HCT116 (cell line): Measurements from ENCODE around the gene BSG. TPM values are rescaled to one million over a fixed set of nuclear protein-coding genes. Genes with fewer than 3 reads are reported as not detected.

Experiments
- ATAC-seq: fragments of 200-7000 bp; cut with Tn5 transposase; 2 replicates; pipeline ENCODE4 v1.9.1; 2020; ENCODE audit warnings: mild to moderate bottlenecking, moderate library complexity
- BruUV-seq: library from RNA; stranded (reverse); fragments of 400-500 nt; replicated peaks from 2 replicates; lab custom pipeline; 2021; lab: Mats Ljungman, UMichigan
- CTCF ChIA-PET: fragments of 300-600 bp; sonication (Branson Sonifier 250); formaldehyde crosslinking; loops from one replicate; lab custom pipeline; 2021; ENCODE audit warnings: antibody characterized with exemption; lab: Charles Lee
- POLR2A ChIA-PET: fragments of 300-600, 350-600 bp; sonication (Branson Sonifier 250); formaldehyde crosslinking; loops from one replicate; lab custom pipeline; 2021; ENCODE audit warnings: antibody characterized with exemption; lab: Charles Lee
- RAD21 ChIA-PET, 2 experiments: fragments of 300-600 bp; sonication (Branson Sonifier 250); formaldehyde crosslinking; loops; one replicate each; lab custom pipeline; 2023; ENCODE audit warnings: low total read pairs in 2 of 2; ENCODE audit not compliant: uncharacterized antibody in 2 of 2, unreplicated experiment in 2 of 2, low non-redundant PET in 1 of 2; lab: Charles Lee
- DNase-seq: peaks from one replicate; pipeline ENCODE4 v3.0.0-alpha.2; 2010; ENCODE audit warnings: low read depth, low spot score
- H2AFZ ChIP-seq: fragments of 200-600 bp; shearing (Covaris generic), sonication (generic); 2 replicates; pipeline ENCODE4 v1.6.1; 2017; ENCODE audit warnings: low read depth, mixed run types, mixed read lengths, antibody characterized with exemption, low read length; ENCODE audit not compliant: poor library complexity, severe bottlenecking
- H3K27ac ChIP-seq: 2 replicates; pipeline ENCODE4 v1.5.1; 2012; ENCODE audit warnings: low read depth, low read length
- H3K27me3 ChIP-seq: fragments of 200-600 bp; sonication (generic); 2 replicates; pipeline ENCODE4 v1.6.1; 2016; ENCODE audit warnings: mixed run types, low read length, mixed read lengths; ENCODE audit not compliant: insufficient read depth
- H3K36me3 ChIP-seq, 2 experiments: fragments of 200-500 bp in 1 of 2; fragments of 200-600 bp in 1 of 2; sonication (Bioruptor generic) in 1 of 2; sonication (generic) in 1 of 2; 2 replicates each; pipeline versions ENCODE4 v1.5.1 to v1.6.1; 2014 to 2016; ENCODE audit warnings: low read length in 2 of 2, inconsistent platforms in 1 of 2, mixed read lengths in 1 of 2, mixed run types in 1 of 2; ENCODE audit not compliant: insufficient read depth in 2 of 2, control insufficient read depth in 1 of 2
- H3K4me1 ChIP-seq, 2 experiments: fragments of 200-600 bp in 1 of 2; sonication (generic) in 1 of 2; 2 replicates each; pipeline versions ENCODE4 v1.5.1 to v1.6.1; 2012 to 2017; ENCODE audit warnings: low read length in 2 of 2, inconsistent platforms in 1 of 2, mild to moderate bottlenecking in 1 of 2, mixed read lengths in 1 of 2, mixed run types in 1 of 2, moderate library complexity in 1 of 2; ENCODE audit not compliant: insufficient read depth in 2 of 2, control insufficient read depth in 1 of 2
- H3K4me2 ChIP-seq: fragments of 200-600 bp; sonication (generic); 2 replicates; pipeline ENCODE4 v1.6.1; 2017; ENCODE audit warnings: mixed run types, low read length, mixed read lengths
- H3K4me3 ChIP-seq, 2 experiments: fragments of 200-600 bp in 1 of 2; sonication (generic) in 1 of 2; replicated peaks in 1 of 2; 2 replicates each; pipeline ENCODE4 v1.5.1; 2011 to 2016; ENCODE audit warnings: low read length in 2 of 2, control low read depth in 1 of 2, low read depth in 1 of 2, mild to moderate bottlenecking in 1 of 2, mixed read lengths in 1 of 2, mixed run types in 1 of 2
- H3K79me2 ChIP-seq: fragments of 200-600 bp; sonication (generic); 2 replicates; pipeline ENCODE4 v1.6.1; 2017; ENCODE audit warnings: mild to moderate bottlenecking, mixed run types, low read length, moderate library complexity, mixed read lengths; ENCODE audit not compliant: insufficient read depth
- H3K9ac ChIP-seq: fragments of 200-600 bp; sonication (generic); 2 replicates; pipeline ENCODE4 v1.6.1; 2016; ENCODE audit warnings: low read length, mixed read lengths
- H3K9me2 ChIP-seq: fragments of 200-600 bp; sonication (generic), shearing (Covaris generic); 2 replicates; pipeline ENCODE4 v1.6.1; 2017; ENCODE audit warnings: mixed run types, mild to moderate bottlenecking, moderate library complexity; ENCODE audit not compliant: insufficient read depth
- H3K9me3 ChIP-seq, 2 experiments: fragments of 200-500 bp in 1 of 2; fragments of 200-600 bp in 1 of 2; sonication (Bioruptor generic) in 1 of 2; sonication (generic) in 1 of 2; 2 replicates each; pipeline ENCODE4 v1.6.1; 2014 to 2017; ENCODE audit warnings: low read length in 2 of 2, mixed read lengths in 2 of 2, inconsistent platforms in 1 of 2, low read depth in 1 of 2, mild to moderate bottlenecking in 1 of 2, mixed run types in 1 of 2, moderate library complexity in 1 of 2; ENCODE audit not compliant: control insufficient read depth in 1 of 2, insufficient read depth in 1 of 2
- H4K20me1 ChIP-seq: fragments of 200-600 bp; sonication (generic), shearing (Covaris generic); 2 replicates; pipeline ENCODE4 v1.6.1; 2017; ENCODE audit warnings: mixed run types, mild to moderate bottlenecking, moderate library complexity; ENCODE audit not compliant: insufficient read depth
- CBX3 ChIP-seq: IDR thresholded peaks from 2 replicates; pipeline ENCODE4 v1.6.1; 2012; ENCODE audit warnings: low read depth
- CEBPB ChIP-seq: IDR thresholded peaks from 2 replicates; pipeline ENCODE4 v1.6.1; 2012; ENCODE audit warnings: low read depth
- EGR1 ChIP-seq: IDR thresholded peaks from 2 replicates; pipeline ENCODE4 v1.6.1; 2012; ENCODE audit warnings: low read depth
- ELF1 ChIP-seq: IDR thresholded peaks from 2 replicates; pipeline ENCODE4 v1.6.1; 2012; ENCODE audit warnings: low read depth, borderline replicate concordance
- EZH2 ChIP-seq: fragments of 200-600 bp; sonication (generic); IDR thresholded peaks from 2 replicates; pipeline ENCODE4 v1.6.1; 2017; ENCODE audit warnings: antibody characterized with exemption, mixed run types
- EZH2phosphoT487 ChIP-seq: fragments of 200-600 bp; IDR thresholded peaks from 2 replicates; pipeline ENCODE4 v1.6.1; 2018; ENCODE audit warnings: antibody characterized with exemption, borderline replicate concordance
- FOSL1 ChIP-seq: IDR thresholded peaks from 2 replicates; pipeline ENCODE4 v1.6.1; 2012; ENCODE audit warnings: low read depth
- JUND ChIP-seq: IDR thresholded peaks from 2 replicates; pipeline ENCODE4 v1.6.1; 2012
- POLR2A ChIP-seq: IDR thresholded peaks from 2 replicates; pipeline ENCODE4 v1.7.0; 2011; ENCODE audit warnings: borderline replicate concordance; ENCODE audit not compliant: insufficient read depth, insufficient read length; ENCODE audit errors: extremely low read depth
- POLR2AphosphoS5 ChIP-seq: IDR thresholded peaks from 2 replicates; pipeline ENCODE4 v1.6.1; 2011; ENCODE audit warnings: mild to moderate bottlenecking, low read depth, low read length, moderate library complexity
- RAD21 ChIP-seq: IDR thresholded peaks from 2 replicates; pipeline ENCODE4 v1.6.1; 2012; ENCODE audit warnings: low read depth, mild to moderate bottlenecking
- SIN3A ChIP-seq: IDR thresholded peaks from 2 replicates; pipeline ENCODE4 v1.6.1; 2012; ENCODE audit warnings: low read depth
- SP1 ChIP-seq: IDR thresholded peaks from 2 replicates; pipeline ENCODE4 v1.6.1; 2012; ENCODE audit warnings: low read depth
- SRF ChIP-seq: IDR thresholded peaks from 2 replicates; pipeline ENCODE4 v1.6.1; 2012; ENCODE audit warnings: low read depth
- TCF7L2 ChIP-seq: IDR thresholded peaks from 2 replicates; pipeline ENCODE4 v1.7.0; 2011; ENCODE audit warnings: borderline replicate concordance, inconsistent platforms; ENCODE audit not compliant: insufficient read depth, insufficient read length; ENCODE audit errors: extremely low read depth
- YY1 ChIP-seq: IDR thresholded peaks from 2 replicates; pipeline ENCODE4 v1.6.1; 2011; ENCODE audit warnings: low read length, low read depth, moderate library complexity, mild to moderate bottlenecking; ENCODE audit not compliant: insufficient replicate concordance; ENCODE audit errors: extremely low read depth
- ZFX ChIP-seq: fragments of 450-650 bp; IDR thresholded peaks from 2 replicates; pipeline ENCODE4 v1.6.1; 2017
- ZNF274 ChIP-seq: fragments of 200-500 bp; sonication (Bioruptor generic); IDR thresholded peaks from 2 replicates; pipeline ENCODE4 v1.6.1; 2014; ENCODE audit warnings: mild to moderate bottlenecking, low read depth, low read length, inconsistent platforms
- intact Hi-C: fragments of 100-400 bp; cut with micrococcal nuclease; formaldehyde crosslinking; loops from 2 replicates; pipeline ENCODE4 v1.10.0; 2022
- total RNA-seq: library from RNA; stranded (reverse); gene quantifications from one replicate; pipeline ENCODE4 v1.2.1, GENCODE V29; 2021; ENCODE audit not compliant: unreplicated experiment
- TF ChIP-seq, protein P1 (sequence below), 3 experiments: fragments of 200-600 bp in 1 of 3; sonication (generic) in 1 of 3; IDR thresholded peaks in 2 of 3; conservative IDR thresholded peaks in 1 of 3; 2 replicates each; pipeline ENCODE4 v1.5.1; 2012 to 2017; ENCODE audit warnings: low read depth in 2 of 3, low read length in 2 of 3, antibody characterized with exemption in 1 of 3, borderline replicate concordance in 1 of 3, control low read depth in 1 of 3, mild to moderate bottlenecking in 1 of 3, mixed read lengths in 1 of 3, mixed run types in 1 of 3, moderate library complexity in 1 of 3; ENCODE audit not compliant: insufficient read depth in 1 of 3
- TF ChIP-seq, protein P2 (sequence below): IDR thresholded peaks from 2 replicates; pipeline ENCODE4 v1.6.1; 2012; ENCODE audit warnings: low read depth

The BSG gene
- total RNA-seq, 1 experiment from 2014 or later: 603 TPM

DNA sequence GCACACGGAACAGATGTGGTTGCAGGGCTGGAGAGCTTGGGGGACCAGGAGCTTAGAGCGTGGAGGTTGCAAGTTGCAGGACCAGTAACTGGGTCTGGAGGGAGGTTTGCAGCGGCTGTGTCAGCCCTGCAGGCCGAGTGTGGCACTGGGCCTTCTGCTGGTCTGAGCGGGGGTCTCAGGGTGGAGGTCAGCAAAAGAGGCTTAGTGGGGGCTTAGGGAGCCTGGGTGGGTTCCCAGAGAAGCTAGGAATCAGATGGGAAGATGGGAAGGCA lies 11.5 kb downstream of the BSG start:
- ATAC-seq: peak; percentile 5; the same call in 1 of the 2 replicates
- H3K4me3 ChIP-seq: no peak overlapping the region
- no peak overlapping the region for H3K4me2 ChIP-seq
- peaks cover 21% of the 10 kb centered on the region for H3K79me2 ChIP-seq
- DNase-seq: no peak
- no peaks in the 10 kb centered on the region for H3K9me3 ChIP-seq
- peaks cover 11 to 17% of the 10 kb centered on the region in 2 experiments for H3K4me1 ChIP-seq
- H3K9me2 ChIP-seq: no peaks in the 10 kb centered on the region
- ChIA-PET POLR2A (no interaction called here), RAD21 (no interaction called here), CTCF (interaction anchor here (0.7 to 1.2 kb wide), 5 partner anchors 10 to 148 kb away, joined by 3 to 4 read pairs (median 4); partner anchors contain the start of gene RNF126)
- intact Hi-C loops: no loop called here
- no peaks in the 10 kb centered on the region for H4K20me1 ChIP-seq
- H3K27ac ChIP-seq: peak overlapping the region; percentile 26; the same call in 1 of the 2 replicates
- no peak overlapping the region for H3K9ac ChIP-seq
- no TSS peak for BruUV-seq
- TF ChIP-seq EGR1: no peak
- no peak for TF ChIP-seq RAD21
- TF ChIP-seq ZFX: no peak
- no peak for TF ChIP-seq EZH2phosphoT487
- no peak for TF ChIP-seq JUND
- no peak for TF ChIP-seq FOSL1
- TF ChIP-seq SIN3A: no peak
- TF ChIP-seq, protein P1, sequence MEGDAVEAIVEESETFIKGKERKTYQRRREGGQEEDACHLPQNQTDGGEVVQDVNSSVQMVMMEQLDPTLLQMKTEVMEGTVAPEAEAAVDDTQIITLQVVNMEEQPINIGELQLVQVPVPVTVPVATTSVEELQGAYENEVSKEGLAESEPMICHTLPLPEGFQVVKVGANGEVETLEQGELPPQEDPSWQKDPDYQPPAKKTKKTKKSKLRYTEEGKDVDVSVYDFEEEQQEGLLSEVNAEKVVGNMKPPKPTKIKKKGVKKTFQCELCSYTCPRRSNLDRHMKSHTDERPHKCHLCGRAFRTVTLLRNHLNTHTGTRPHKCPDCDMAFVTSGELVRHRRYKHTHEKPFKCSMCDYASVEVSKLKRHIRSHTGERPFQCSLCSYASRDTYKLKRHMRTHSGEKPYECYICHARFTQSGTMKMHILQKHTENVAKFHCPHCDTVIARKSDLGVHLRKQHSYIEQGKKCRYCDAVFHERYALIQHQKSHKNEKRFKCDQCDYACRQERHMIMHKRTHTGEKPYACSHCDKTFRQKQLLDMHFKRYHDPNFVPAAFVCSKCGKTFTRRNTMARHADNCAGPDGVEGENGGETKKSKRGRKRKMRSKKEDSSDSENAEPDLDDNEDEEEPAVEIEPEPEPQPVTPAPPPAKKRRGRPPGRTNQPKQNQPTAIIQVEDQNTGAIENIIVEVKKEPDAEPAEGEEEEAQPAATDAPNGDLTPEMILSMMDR (IDR thresholded peaks at IDR 0.05 in 2 of 3, conservative IDR thresholded peaks at IDR 0.05 in 1 of 3; ENCODE audit: borderline replicate concordance in 1 of 3, insufficient read depth in 1 of 3, low read depth in 2 of 3, low read length in 2 of 3): no peak
- no peak for TF ChIP-seq ZNF274
- no peak for TF ChIP-seq POLR2A
- TF ChIP-seq SP1: no peak
- TF ChIP-seq CEBPB: no peak
- no peak for TF ChIP-seq ELF1
- TF ChIP-seq SRF: no peak
- no peak for TF ChIP-seq EZH2
- TF ChIP-seq, protein P2, sequence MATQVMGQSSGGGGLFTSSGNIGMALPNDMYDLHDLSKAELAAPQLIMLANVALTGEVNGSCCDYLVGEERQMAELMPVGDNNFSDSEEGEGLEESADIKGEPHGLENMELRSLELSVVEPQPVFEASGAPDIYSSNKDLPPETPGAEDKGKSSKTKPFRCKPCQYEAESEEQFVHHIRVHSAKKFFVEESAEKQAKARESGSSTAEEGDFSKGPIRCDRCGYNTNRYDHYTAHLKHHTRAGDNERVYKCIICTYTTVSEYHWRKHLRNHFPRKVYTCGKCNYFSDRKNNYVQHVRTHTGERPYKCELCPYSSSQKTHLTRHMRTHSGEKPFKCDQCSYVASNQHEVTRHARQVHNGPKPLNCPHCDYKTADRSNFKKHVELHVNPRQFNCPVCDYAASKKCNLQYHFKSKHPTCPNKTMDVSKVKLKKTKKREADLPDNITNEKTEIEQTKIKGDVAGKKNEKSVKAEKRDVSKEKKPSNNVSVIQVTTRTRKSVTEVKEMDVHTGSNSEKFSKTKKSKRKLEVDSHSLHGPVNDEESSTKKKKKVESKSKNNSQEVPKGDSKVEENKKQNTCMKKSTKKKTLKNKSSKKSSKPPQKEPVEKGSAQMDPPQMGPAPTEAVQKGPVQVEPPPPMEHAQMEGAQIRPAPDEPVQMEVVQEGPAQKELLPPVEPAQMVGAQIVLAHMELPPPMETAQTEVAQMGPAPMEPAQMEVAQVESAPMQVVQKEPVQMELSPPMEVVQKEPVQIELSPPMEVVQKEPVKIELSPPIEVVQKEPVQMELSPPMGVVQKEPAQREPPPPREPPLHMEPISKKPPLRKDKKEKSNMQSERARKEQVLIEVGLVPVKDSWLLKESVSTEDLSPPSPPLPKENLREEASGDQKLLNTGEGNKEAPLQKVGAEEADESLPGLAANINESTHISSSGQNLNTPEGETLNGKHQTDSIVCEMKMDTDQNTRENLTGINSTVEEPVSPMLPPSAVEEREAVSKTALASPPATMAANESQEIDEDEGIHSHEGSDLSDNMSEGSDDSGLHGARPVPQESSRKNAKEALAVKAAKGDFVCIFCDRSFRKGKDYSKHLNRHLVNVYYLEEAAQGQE: no peak
- TF ChIP-seq YY1: no peak
- no peak for TF ChIP-seq CBX3
- no peak for TF ChIP-seq TCF7L2
- TF ChIP-seq POLR2AphosphoS5: no peak
- no peak overlapping the region for H2AFZ ChIP-seq
- H3K36me3 ChIP-seq: peaks cover 14 to 23% of the 10 kb centered on the region in 2 experiments
- no peaks in the 10 kb centered on the region for H3K27me3 ChIP-seq
